Progenitor cell of endocrine pancreas (in vitro differentiated cells): ENCODE data around the gene TMA16. TPM values are rescaled to one million over a fixed set of nuclear protein-coding genes. Genes with fewer than 3 reads are reported as not detected.

Experiments used
- DNase-seq: peaks from one replicate; pipeline ENCODE4 v3.0.0; 2021; ENCODE audit warnings: low spot score; ENCODE audit not compliant: unreplicated experiment
- H3K27ac Mint-ChIP-seq: 2 replicates; pipeline ENCODE4 v1.8.0; 2021; ENCODE audit warnings: mild to moderate bottlenecking, moderate library complexity, mixed read lengths
- H3K27me3 Mint-ChIP-seq: 2 replicates; pipeline ENCODE4 v1.8.0; 2021; ENCODE audit warnings: mixed read lengths
- H3K36me3 Mint-ChIP-seq: 2 replicates; pipeline ENCODE4 v1.8.0; 2022; ENCODE audit warnings: mixed read lengths; ENCODE audit not compliant: insufficient read depth
- H3K4me1 Mint-ChIP-seq: 2 replicates; pipeline ENCODE4 v1.8.0; 2021; ENCODE audit warnings: low read depth, mixed read lengths
- H3K4me3 Mint-ChIP-seq: 2 replicates; pipeline ENCODE4 v1.8.0; 2021; ENCODE audit warnings: low read depth, mild to moderate bottlenecking, moderate library complexity, mixed read lengths
- H3K9me3 Mint-ChIP-seq: 2 replicates; pipeline ENCODE4 v1.8.0; 2021; ENCODE audit warnings: low read depth, mixed read lengths
- CTCF ChIP-seq: fragments of 200-600 bp; sonication (generic); IDR thresholded peaks from one replicate; pipeline ENCODE4 v1.5.0; 2021; ENCODE audit warnings: antibody characterized with exemption, mild to moderate bottlenecking; ENCODE audit not compliant: unreplicated experiment
- total RNA-seq: library from RNA; stranded (reverse); gene quantifications from 2 replicates; pipeline ENCODE4 v1.2.1, GENCODE V29; 2021

The TMA16 gene
- total RNA-seq, 1 donor from 2014 or later: 22.2 TPM

- Mint-ChIP-seq H3K27ac (no peak overlapping the region), H3K27me3 (no peaks in the 10 kb centered on the region), H3K9me3 (no peaks in the 10 kb centered on the region), H3K4me1 (no peaks in the 10 kb centered on the region), H3K36me3 (no peaks in the 10 kb centered on the region), H3K4me3 (no peak overlapping the region)
- TF ChIP-seq CTCF: no peak
- DNase-seq: no peak
Measured at GRCh38 chr4:163489929-163490328, 4.6 kb upstream of the TMA16 start.

- Mint-ChIP-seq H3K27ac (no peak overlapping the region), H3K9me3 (no peaks in the 10 kb centered on the region), H3K36me3 (peaks cover 2% of the 10 kb centered on the region), H3K27me3 (no peaks in the 10 kb centered on the region), H3K4me1 (peaks cover 14% of the 10 kb centered on the region), H3K4me3 (peak overlapping the region; percentile 96)
- DNase-seq: no peak
- no peak for TF ChIP-seq CTCF
Measured at GRCh38 chr4:163492951-163493504, 1.5 kb upstream of the TMA16 start.

- Mint-ChIP-seq H3K9me3 (no peaks in the 10 kb centered on the region), H3K27me3 (no peaks in the 10 kb centered on the region), H3K4me3 (peak overlapping the region; percentile 96), H3K4me1 (peaks cover 14% of the 10 kb centered on the region), H3K27ac (peak overlapping the region; percentile 98), H3K36me3 (peaks cover 2% of the 10 kb centered on the region)
- no peak for DNase-seq
- no peak for TF ChIP-seq CTCF
Measured at GRCh38 chr4:163493643-163494359, 689 bp upstream of the TMA16 start.

- Mint-ChIP-seq H3K9me3 (no peaks in the 10 kb centered on the region), H3K4me3 (peak overlapping the region; percentile 67), H3K4me1 (peaks cover 16% of the 10 kb centered on the region), H3K36me3 (peaks cover 2% of the 10 kb centered on the region), H3K27me3 (no peaks in the 10 kb centered on the region), H3K27ac (peak overlapping the region; percentile 73)
- TF ChIP-seq CTCF: no peak
- no peak for DNase-seq
Measured at GRCh38 chr4:163495900-163496299, 1.4 kb downstream of the TMA16 start.

GRCh38 chr4:163500586-163500985 lies 6.1 kb downstream of the TMA16 start:
- peak overlapping the region; percentile 6 for H3K27ac Mint-ChIP-seq
- no peak for DNase-seq
- no peaks in the 10 kb centered on the region for H3K27me3 Mint-ChIP-seq
- peaks cover 16% of the 10 kb centered on the region for H3K4me1 Mint-ChIP-seq
- peaks cover 4% of the 10 kb centered on the region for H3K36me3 Mint-ChIP-seq
- H3K9me3 Mint-ChIP-seq: no peaks in the 10 kb centered on the region
- TF ChIP-seq CTCF: no peak
- H3K4me3 Mint-ChIP-seq: no peak overlapping the region
